Measurements from ENCODE around the gene KRT79.

Gene KRT79

GRCh38 chr12:52817699-52818238, 16.3 kb downstream of the KRT79 start:
- no peak for DNase-seq

GRCh38 chr12:52817003-52817698, 17.0 kb downstream of the KRT79 start:
- DNase-seq = no peak

GRCh38 chr12:52815676-52816588, 18.2 kb downstream of the KRT79 start:
- DNase-seq = no peak

- no peak for DNase-seq
Measured at GRCh38 chr12:52815161-52815560, 18.9 kb downstream of the KRT79 start.

GRCh38 chr12:52814710-52815155, 19.4 kb downstream of the KRT79 start:
- no peak for DNase-seq

GRCh38 chr12:52813885-52814709, 20.0 kb downstream of the KRT79 start, which contains the start of gene KRT4:
TSS of gene KRT4 (minus strand) at chr12:52814116. CDS start at chr12:52814058, 58 bp downstream.
- no peak for DNase-seq

- DNase-seq = no peak
Measured at GRCh38 chr12:52813203-52813819, 20.8 kb downstream of the KRT79 start.

GRCh38 chr12:52812749-52813148, 21.4 kb downstream of the KRT79 start:
- DNase-seq = no peak

- no peak for DNase-seq
Measured at GRCh38 chr12:52812073-52812400, 22.1 kb downstream of the KRT79 start.

GRCh38 chr12:52811191-52812072, 22.7 kb downstream of the KRT79 start:
- DNase-seq = no peak

- no peak for DNase-seq
Measured at GRCh38 chr12:52810554-52810953, 23.6 kb downstream of the KRT79 start.

GRCh38 chr12:52809166-52809565, 24.9 kb downstream of the KRT79 start:
- no peak for DNase-seq

- DNase-seq = no peak
Measured at GRCh38 chr12:52808573-52809160, 25.4 kb downstream of the KRT79 start.

GRCh38 chr12:52807544-52808470, 26.3 kb downstream of the KRT79 start:
- no peak for DNase-seq

- DNase-seq = no peak
Measured at GRCh38 chr12:52806821-52807543, 27.1 kb downstream of the KRT79 start.

- no peak for DNase-seq
Measured at GRCh38 chr12:52806169-52806811, 27.8 kb downstream of the KRT79 start.

GRCh38 chr12:52805739-52806138, 28.4 kb downstream of the KRT79 start:
- DNase-seq = no peak

- no peak for DNase-seq
Measured at GRCh38 chr12:52805000-52805399, 29.1 kb downstream of the KRT79 start.

- DNase-seq = no peak
Measured at GRCh38 chr12:52802442-52802841, 31.7 kb downstream of the KRT79 start.

Data from NCI-H1930 (cell line).